Ammon's horn (tissue), 1 donor: ENCODE results near the gene IFI44.

ENCODE experiments used
- DNase-seq: peaks from one replicate; pipeline ENCODE4 v3.0.0-alpha.2; 2016; ENCODE audit warnings: low spot score

The IFI44 gene

GRCh38 chr1:78712467-78713051 lies 62.9 kb downstream of the IFI44 start:
- DNase-seq: no peak

GRCh38 chr1:78713297-78713696 lies 63.7 kb downstream of the IFI44 start:
- no peak for DNase-seq
